Mesendoderm (in vitro differentiated cells): ENCODE measurements around the gene RNF222.

ENCODE experiments used
- DNase-seq: peaks from one replicate; pipeline ENCODE4 v3.0.0; 2013
- H2AK5ac ChIP-seq: 2 replicates; pipeline ENCODE4 v1.6.1; 2013; ENCODE audit warnings: low read length, inconsistent platforms
- H2BK120ac ChIP-seq: 2 replicates; pipeline ENCODE4 v1.6.1; 2013; ENCODE audit warnings: low read depth, mild to moderate bottlenecking, low read length, moderate library complexity, mixed read lengths
- H2BK15ac ChIP-seq: replicated peaks from 2 replicates; pipeline ENCODE4 v1.6.1; 2013; ENCODE audit warnings: low read depth, mild to moderate bottlenecking, moderate library complexity
- H2BK5ac ChIP-seq: 2 replicates; pipeline ENCODE4 v1.6.1; 2013; ENCODE audit warnings: low read length, inconsistent platforms
- H3K18ac ChIP-seq: 2 replicates; pipeline ENCODE4 v1.6.1; 2013; ENCODE audit warnings: mild to moderate bottlenecking, low read length, mixed read lengths
- H3K23ac ChIP-seq: one replicate; pipeline ENCODE4 v1.6.1; 2013; ENCODE audit warnings: low read length
- H3K27ac ChIP-seq: 2 replicates; pipeline ENCODE4 v1.5.1; 2013; ENCODE audit warnings: low read depth, mild to moderate bottlenecking, inconsistent platforms, low read length, moderate library complexity
- H3K27me3 ChIP-seq: 2 replicates; pipeline ENCODE4 v1.6.1; 2013; ENCODE audit warnings: low read length, control low read depth, mild to moderate bottlenecking, inconsistent platforms; ENCODE audit not compliant: insufficient read depth, poor library complexity
- H3K36me3 ChIP-seq: 2 replicates; pipeline ENCODE4 v1.6.1; 2013; ENCODE audit warnings: low read length, inconsistent platforms; ENCODE audit not compliant: control insufficient read depth, insufficient read depth
- H3K4ac ChIP-seq: one replicate; pipeline ENCODE4 v1.6.1; 2013; ENCODE audit warnings: low read depth, mild to moderate bottlenecking, low read length, moderate library complexity
- H3K4me1 ChIP-seq: 2 replicates; pipeline ENCODE4 v1.6.1; 2013; ENCODE audit warnings: low read depth, low read length, inconsistent platforms; ENCODE audit not compliant: control insufficient read depth
- H3K4me2 ChIP-seq: 2 replicates; pipeline ENCODE4 v1.6.1; 2013; ENCODE audit warnings: low read length
- H3K4me3 ChIP-seq: 2 replicates; pipeline ENCODE4 v1.5.1; 2013; ENCODE audit warnings: mild to moderate bottlenecking, low read length
- H3K56ac ChIP-seq: one replicate; pipeline ENCODE4 v1.6.1; 2013; ENCODE audit warnings: low read length
- H3K79me1 ChIP-seq: 2 replicates; pipeline ENCODE4 v1.6.1; 2013; ENCODE audit warnings: low read length, inconsistent platforms
- H3K79me2 ChIP-seq: 2 replicates; pipeline ENCODE4 v1.6.1; 2013; ENCODE audit warnings: mild to moderate bottlenecking, low read length; ENCODE audit not compliant: control insufficient read depth, insufficient read depth
- H3K9ac ChIP-seq: 2 replicates; pipeline ENCODE4 v1.6.1; 2013; ENCODE audit warnings: low read length, inconsistent platforms
- H4K5ac ChIP-seq: one replicate; pipeline ENCODE4 v1.6.1; 2013; ENCODE audit warnings: low read length
- H4K8ac ChIP-seq: one replicate; pipeline ENCODE4 v1.6.1; 2013; ENCODE audit warnings: low read depth, mild to moderate bottlenecking, control low read depth, low read length, moderate library complexity
- WGBS: extraction: QIAGEN DNeasy Blood & Tissue Kit; methylation state at CpG from one replicate; pipeline ENCODE4 v1.1.7; 2013; ENCODE audit warnings: low lambda C conversion rate, missing lambda C conversion rate; ENCODE audit not compliant: insufficient coverage; ENCODE audit errors: extremely low coverage; 5-methylcytosine and 5-hydroxymethylcytosine counted together

Gene RNF222

GRCh38 chr17:8430966-8431365 lies 33.3 kb upstream of the RNF222 start:
- Histone ChIP-seq H3K27ac (no peak overlapping the region), H3K79me2 (no peaks in the 10 kb centered on the region), H3K79me1 (no peaks in the 10 kb centered on the region), H3K4me1 (no peaks in the 10 kb centered on the region), H2BK120ac (no peak overlapping the region), H4K5ac (no peak overlapping the region), H3K18ac (no peak overlapping the region), H3K56ac (no peak overlapping the region), H3K4me3 (no peak overlapping the region), H3K4ac (no peak overlapping the region), H3K9ac (no peak overlapping the region), H3K23ac (no peak overlapping the region), H3K36me3 (no peaks in the 10 kb centered on the region), H2BK5ac (no peak overlapping the region), H2AK5ac (no peak overlapping the region), H3K4me2 (no peak overlapping the region), H2BK15ac (no peak overlapping the region), H4K8ac (no peak overlapping the region), H3K27me3 (no peaks in the 10 kb centered on the region)
- no peak for DNase-seq
- WGBS, result no CpG with 5 or more reads among the region's 7 CpGs

- no peak overlapping the region for H3K9ac ChIP-seq
- no peaks in the 10 kb centered on the region for H3K27me3 ChIP-seq
- H3K4me2 ChIP-seq, result no peak overlapping the region
- no peak overlapping the region for H2BK120ac ChIP-seq
- H3K18ac ChIP-seq, result no peak overlapping the region
- no peaks in the 10 kb centered on the region for H3K79me1 ChIP-seq
- no peak overlapping the region for H2AK5ac ChIP-seq
- no peak overlapping the region for H2BK15ac ChIP-seq
- H3K4me1 ChIP-seq, result no peaks in the 10 kb centered on the region
- H3K23ac ChIP-seq, result no peak overlapping the region
- H3K4ac ChIP-seq, result no peak overlapping the region
- no peak for DNase-seq
- H4K8ac ChIP-seq, result no peak overlapping the region
- H3K4me3 ChIP-seq, result no peak overlapping the region
- H3K56ac ChIP-seq, result no peak overlapping the region
- no peak overlapping the region for H3K27ac ChIP-seq
- H3K36me3 ChIP-seq, result no peaks in the 10 kb centered on the region
- no CpG with 5 or more reads among the region's 3 CpGs for WGBS
- no peak overlapping the region for H4K5ac ChIP-seq
- H2BK5ac ChIP-seq, result no peak overlapping the region
- H3K79me2 ChIP-seq, result no peaks in the 10 kb centered on the region
These were observed 29.2 kb upstream of the RNF222 start for GRCh38 chr17:8426802-8427201.

- Histone ChIP-seq H3K23ac (no peak overlapping the region), H2BK120ac (no peak overlapping the region), H3K18ac (no peak overlapping the region), H2AK5ac (no peak overlapping the region), H4K8ac (no peak overlapping the region), H3K56ac (no peak overlapping the region), H3K4me1 (no peaks in the 10 kb centered on the region), H3K79me2 (no peaks in the 10 kb centered on the region), H3K79me1 (no peaks in the 10 kb centered on the region), H2BK15ac (no peak overlapping the region), H3K4ac (no peak overlapping the region), H3K9ac (no peak overlapping the region), H3K27ac (no peak overlapping the region), H3K4me2 (no peak overlapping the region), H3K27me3 (no peaks in the 10 kb centered on the region), H4K5ac (no peak overlapping the region), H3K4me3 (no peak overlapping the region), H3K36me3 (no peaks in the 10 kb centered on the region), H2BK5ac (no peak overlapping the region)
- WGBS, result no CpG with 5 or more reads among the region's 6 CpGs
- no peak for DNase-seq
These were observed 28.6 kb upstream of the RNF222 start for GRCh38 chr17:8426094-8426720.

- no peak overlapping the region for H3K18ac ChIP-seq
- H3K79me2 ChIP-seq, result no peaks in the 10 kb centered on the region
- no peak overlapping the region for H3K23ac ChIP-seq
- no peak overlapping the region for H3K4me3 ChIP-seq
- no peak overlapping the region for H3K56ac ChIP-seq
- no peak overlapping the region for H3K9ac ChIP-seq
- no peak overlapping the region for H2BK120ac ChIP-seq
- H4K8ac ChIP-seq, result no peak overlapping the region
- no peak for DNase-seq
- H3K36me3 ChIP-seq, result no peaks in the 10 kb centered on the region
- H2BK15ac ChIP-seq, result no peak overlapping the region
- H4K5ac ChIP-seq, result no peak overlapping the region
- H3K4me1 ChIP-seq, result no peaks in the 10 kb centered on the region
- no peak overlapping the region for H2BK5ac ChIP-seq
- no peaks in the 10 kb centered on the region for H3K27me3 ChIP-seq
- H3K4ac ChIP-seq, result no peak overlapping the region
- no peak overlapping the region for H3K27ac ChIP-seq
- H2AK5ac ChIP-seq, result no peak overlapping the region
- WGBS, result no CpG with 5 or more reads among the region's 3 CpGs
- H3K79me1 ChIP-seq, result no peaks in the 10 kb centered on the region
- no peak overlapping the region for H3K4me2 ChIP-seq
These were observed 23.9 kb upstream of the RNF222 start for GRCh38 chr17:8421571-8421970.

- Histone ChIP-seq H2BK15ac (no peak overlapping the region), H3K56ac (no peak overlapping the region), H3K4me2 (no peak overlapping the region), H3K23ac (no peak overlapping the region), H3K4me3 (no peak overlapping the region), H2AK5ac (no peak overlapping the region), H3K27me3 (no peaks in the 10 kb centered on the region), H3K36me3 (no peaks in the 10 kb centered on the region), H4K5ac (no peak overlapping the region), H3K4me1 (no peaks in the 10 kb centered on the region), H2BK120ac (no peak overlapping the region), H3K18ac (no peak overlapping the region), H3K27ac (no peak overlapping the region), H3K9ac (no peak overlapping the region), H4K8ac (no peak overlapping the region), H3K4ac (no peak overlapping the region), H3K79me1 (no peaks in the 10 kb centered on the region), H3K79me2 (no peaks in the 10 kb centered on the region), H2BK5ac (no peak overlapping the region)
- DNase-seq, result no peak
- WGBS, result no CpG with 5 or more reads among the region's 5 CpGs
These were observed 22.7 kb upstream of the RNF222 start for GRCh38 chr17:8420041-8420934.
